Suprapubic skin (tissue), 3 donors: Measurements from ENCODE around the gene B3GNT9.

Source experiments
- CTCF ChIP-seq, 2 donors: fragments of 200-600 bp in 1 of 2; fragments of 450-650 bp in 1 of 2; sonication (generic) in 1 of 2; IDR thresholded peaks; one replicate each; pipeline ENCODE4 v1.5.1; 2016 to 2019; ENCODE audit warnings: antibody characterized with exemption in 2 of 2, mild to moderate bottlenecking in 1 of 2, moderate library complexity in 1 of 2
- POLR2AphosphoS5 ChIP-seq, 3 donors: sonication (generic); formaldehyde crosslinking; IDR thresholded peaks; one replicate each; pipeline ENCODE4 v1.6.1; 2017; ENCODE audit warnings: antibody characterized with exemption in 3 of 3

GRCh38 chr16:67105246-67105645 lies 45.6 kb downstream of the B3GNT9 start:
- TF ChIP-seq CTCF (IDR thresholded peaks at IDR 0.05) (no peak), POLR2AphosphoS5 (IDR thresholded peaks at IDR 0.05) (no peak)
